Measurements from ENCODE around the gene ARHGAP6. TPM values are rescaled to one million over a fixed set of nuclear protein-coding genes. Genes with fewer than 3 reads are reported as not detected.

ARHGAP6 gene
- total and polyA plus RNA-seq, 11 donors: 2.1 to 6.6 (median 2.5) TPM

- H3K9me3 ChIP-seq: no peaks in the 10 kb centered on the region
- no peak for ATAC-seq
- 39 to 97% (median 69%) methylated on average over 2 of the region's 2 CpGs for WGBS, 4 donors
- H3K27me3 ChIP-seq: no peaks in the 10 kb centered on the region
- H3K36me3 ChIP-seq: no peaks in the 10 kb centered on the region
- H3K27ac ChIP-seq: no peak overlapping the region
- TF ChIP-seq POLR2A (IDR thresholded peaks at IDR 0.05) (no peak), CTCF (IDR thresholded peaks at IDR 0.05) (no peak)
- no peaks in the 10 kb centered on the region for H3K4me1 ChIP-seq
- intact Hi-C loops (cut with DNase I): no loop called here
- DNase-seq: no peak
- H3K4me3 ChIP-seq: no peak overlapping the region
These were observed 268.0 kb downstream of the ARHGAP6 start for GRCh38 chrX:11397680-11398079.

DNA sequence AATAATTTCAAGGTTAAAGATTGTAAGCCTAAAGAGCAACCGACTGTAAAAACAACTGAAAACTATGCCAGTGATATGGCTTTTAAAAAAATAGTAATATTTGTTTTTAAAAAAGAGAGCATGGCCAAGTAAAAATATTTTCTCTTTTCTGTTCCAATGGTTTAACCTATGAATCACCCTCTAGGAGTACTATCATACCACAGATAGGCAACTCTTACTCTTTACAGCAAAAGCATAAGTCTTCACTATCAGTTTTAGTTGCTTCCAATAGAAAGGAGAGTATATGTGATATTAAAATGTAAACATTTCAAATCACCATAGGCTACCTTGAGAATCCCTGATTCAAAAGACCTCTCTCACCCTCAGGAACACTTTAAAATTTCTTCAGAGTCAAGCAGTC, 269.9 kb downstream of the ARHGAP6 start:
- Histone ChIP-seq H3K27ac (no peak overlapping the region), H3K36me3 (no peaks in the 10 kb centered on the region), H3K4me1 (no peaks in the 10 kb centered on the region), H3K4me3 (no peak overlapping the region), H3K27me3 (no peaks in the 10 kb centered on the region), H3K9me3 (no peaks in the 10 kb centered on the region)
- DNase-seq: no peak
- WGBS, 4 donors: 33 to 58% (median 51%) methylated on average over 1 of the region's 1 CpG
- ATAC-seq: no peak
- TF ChIP-seq POLR2A (IDR thresholded peaks at IDR 0.05) (no peak), CTCF (IDR thresholded peaks at IDR 0.05) (no peak)
- intact Hi-C loops (cut with DNase I): no loop called here

DNA sequence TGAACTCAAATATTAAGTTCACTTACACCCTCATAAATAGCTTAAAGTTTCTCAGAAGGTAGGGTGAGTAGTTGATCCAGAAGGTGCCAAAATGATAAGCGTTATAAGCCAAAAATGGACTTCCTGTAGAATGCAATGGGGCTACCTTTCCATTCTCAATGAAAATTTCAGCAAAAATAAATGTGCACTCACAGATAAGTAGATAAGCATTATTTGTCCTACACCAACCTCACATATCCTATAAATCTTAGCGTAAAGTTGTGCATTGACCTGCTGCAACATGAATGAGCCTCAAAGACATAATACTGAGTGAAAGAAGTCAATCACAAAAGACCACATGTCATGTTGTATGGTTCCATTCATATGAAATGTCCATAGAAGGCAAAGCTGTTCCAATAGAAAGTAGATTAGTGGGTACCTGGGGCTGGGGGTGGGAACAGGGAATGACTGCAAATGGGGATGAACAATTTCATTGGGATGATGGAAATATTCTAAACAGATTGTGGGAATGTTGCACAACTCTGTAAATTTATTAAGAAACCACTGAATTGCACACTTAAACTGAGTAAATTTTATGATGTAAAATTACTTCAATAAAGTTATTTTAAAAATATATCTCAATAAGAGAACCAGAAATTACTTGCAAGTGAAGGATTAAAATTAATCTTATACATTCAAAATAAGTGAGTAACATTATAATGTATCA, 271.6 kb downstream of the ARHGAP6 start:
- ATAC-seq (no peak), DNase-seq (no peak)
- TF ChIP-seq CTCF (IDR thresholded peaks at IDR 0.05) (no peak), POLR2A (IDR thresholded peaks at IDR 0.05) (no peak)
- intact Hi-C loops (cut with DNase I): no loop called here
- Histone ChIP-seq H3K4me1 (no peaks in the 10 kb centered on the region), H3K36me3 (no peaks in the 10 kb centered on the region), H3K4me3 (no peak overlapping the region), H3K27ac (no peak overlapping the region), H3K9me3 (no peaks in the 10 kb centered on the region), H3K27me3 (no peaks in the 10 kb centered on the region)
- WGBS, 4 donors: 80 to 92% (median 85%) methylated on average over 2 of the region's 2 CpGs

- Histone ChIP-seq H3K27me3 (peaks cover 0 to 4% (median 0%) of the 10 kb centered on the region in 9 donors), H3K4me3 (no peak overlapping the region), H3K36me3 (no peaks in the 10 kb centered on the region), H3K4me1 (peaks cover 0 to 15% (median 0%) of the 10 kb centered on the region in 12 donors), H3K27ac (peak overlapping the region in 1 of 12 donors; percentile 65), H3K9me3 (no peaks in the 10 kb centered on the region)
- 49 to 65% (median 54%) methylated on average over 3 of the region's 3 CpGs for WGBS, 4 donors
- TF ChIP-seq POLR2A (IDR thresholded peaks at IDR 0.05) (no peak), CTCF (IDR thresholded peaks at IDR 0.05) (no peak)
- DNase-seq (no peak), ATAC-seq (no peak)
- intact Hi-C loops (cut with DNase I): no loop called here
These were observed 278.9 kb downstream of the ARHGAP6 start for GRCh38 chrX:11386812-11387211.

Measured in heart left ventricle (tissue), 16 donors.